T-helper 1 cell treated with Interleukin-12 subunit alpha and Interleukin-12 subunit beta and Interleukin-4 antibody, amounts not matched to agents 30 ng/mL and 1 ng/mL, for 36 hours (primary cell): ENCODE measurements around the gene EDIL3. TPM values are rescaled to one million over a fixed set of nuclear protein-coding genes. Genes with fewer than 3 reads are reported as not detected.

Source experiments
- intact Hi-C: fragments of 100-400 bp; cut with micrococcal nuclease; formaldehyde crosslinking; loops from one replicate; pipeline ENCODE4 v1.15.1; 2024
- total RNA-seq: library from RNA; stranded (reverse); gene quantifications from 2 replicates; pipeline ENCODE4 v1.2.3, GENCODE V29; 2022

The EDIL3 gene
- total RNA-seq, 1 donor from 2014 or later: not detected

DNA sequence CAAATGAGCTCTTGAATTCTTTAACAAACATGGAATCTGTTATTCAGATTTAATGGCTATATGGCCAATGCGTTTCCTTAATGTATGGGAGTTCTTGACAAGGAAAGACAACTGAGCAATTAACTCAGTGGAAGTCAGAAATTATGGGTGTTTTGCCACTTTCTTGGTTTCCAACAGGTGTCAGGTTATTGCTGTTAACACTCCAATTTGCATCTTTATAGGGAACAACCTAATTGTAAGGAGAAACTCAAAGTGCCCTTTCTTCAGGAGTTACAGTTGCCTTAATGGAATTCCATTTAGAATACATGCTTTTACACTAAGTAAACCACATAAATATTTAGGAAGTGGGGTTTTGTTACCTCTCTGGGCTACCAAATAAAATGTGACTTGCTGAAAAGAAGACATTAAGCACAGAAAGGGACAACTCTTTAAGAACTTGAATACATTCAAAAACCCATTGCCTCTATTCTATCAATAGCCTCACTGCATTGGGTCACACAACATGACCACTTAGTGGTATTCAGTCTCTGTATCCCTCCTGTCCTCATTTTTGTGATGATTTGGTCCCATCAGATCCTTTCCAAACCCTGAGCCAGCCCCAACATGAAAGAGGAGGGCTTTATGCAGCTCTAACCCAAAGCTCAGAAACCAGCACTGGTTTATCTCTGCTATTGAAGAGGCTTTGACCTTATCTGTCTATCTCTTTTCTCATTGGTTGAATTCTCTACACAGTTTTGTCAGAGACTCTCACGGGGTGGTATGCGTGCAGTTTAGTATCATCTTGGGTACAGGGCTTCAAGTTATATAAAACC lies 118.7 kb downstream of the EDIL3 start:
- intact Hi-C loops: no loop called here

GRCh38 chr5:84265130-84265529 lies 119.5 kb downstream of the EDIL3 start:
- intact Hi-C loops: no loop called here

DNA sequence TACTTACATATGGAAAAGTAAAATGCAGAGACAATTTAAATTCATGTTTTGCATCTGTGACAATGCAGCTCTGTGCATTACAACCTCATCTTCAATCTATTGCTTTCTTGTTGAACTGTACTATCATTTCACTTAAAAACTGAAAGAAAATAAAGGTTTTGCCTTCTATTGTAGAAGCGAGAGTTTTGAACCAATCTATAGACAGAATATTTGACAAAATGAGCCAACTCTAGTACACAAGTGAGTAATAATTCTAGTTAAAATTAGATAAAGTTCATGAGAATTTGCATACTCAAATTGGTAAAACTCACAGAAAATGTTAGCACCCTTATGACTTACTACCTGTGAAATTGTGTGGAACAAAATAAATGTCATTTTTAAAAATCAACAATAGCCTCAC lies 123.7 kb downstream of the EDIL3 start:
- intact Hi-C loops: no loop called here

GRCh38 chr5:84260140-84260539 lies 124.5 kb downstream of the EDIL3 start:
- intact Hi-C loops: no loop called here

GRCh38 chr5:84259283-84260045 lies 125.2 kb downstream of the EDIL3 start:
- intact Hi-C loops: no loop called here

DNA sequence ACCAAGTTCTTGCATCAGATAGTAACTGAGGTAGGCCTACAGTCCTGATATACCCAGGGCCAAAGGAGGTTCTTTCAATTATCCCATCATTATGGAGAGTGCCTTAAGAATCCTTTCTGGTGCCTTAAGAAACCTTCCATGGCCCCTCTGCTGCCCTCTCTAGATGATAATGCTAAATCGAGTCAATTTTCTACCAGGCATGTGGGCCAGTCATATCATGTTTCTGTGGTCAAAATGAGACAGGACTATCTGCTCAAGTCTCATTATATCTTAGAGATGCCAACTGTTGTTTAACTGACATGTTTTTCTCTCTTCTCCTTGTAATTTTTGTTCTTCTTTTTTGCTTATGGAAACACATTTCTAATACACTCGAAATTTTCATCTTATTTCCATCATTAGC lies 127.6 kb downstream of the EDIL3 start:
- intact Hi-C loops: no loop called here

GRCh38 chr5:84255315-84255714 lies 129.4 kb downstream of the EDIL3 start:
- intact Hi-C loops: loop anchor here (1.0 kb wide), 1 partner anchor 537 kb away; no protein-coding TSS in a partner anchor

GRCh38 chr5:84253946-84254345 lies 130.7 kb downstream of the EDIL3 start:
- intact Hi-C loops: no loop called here

- intact Hi-C loops: no loop called here
Measured at GRCh38 chr5:84251503-84251902, 133.2 kb downstream of the EDIL3 start.

- intact Hi-C loops: no loop called here
Measured at GRCh38 chr5:84249918-84250630, 134.6 kb downstream of the EDIL3 start.

- intact Hi-C loops: no loop called here
Measured at GRCh38 chr5:84248013-84248412, 136.7 kb downstream of the EDIL3 start.

DNA sequence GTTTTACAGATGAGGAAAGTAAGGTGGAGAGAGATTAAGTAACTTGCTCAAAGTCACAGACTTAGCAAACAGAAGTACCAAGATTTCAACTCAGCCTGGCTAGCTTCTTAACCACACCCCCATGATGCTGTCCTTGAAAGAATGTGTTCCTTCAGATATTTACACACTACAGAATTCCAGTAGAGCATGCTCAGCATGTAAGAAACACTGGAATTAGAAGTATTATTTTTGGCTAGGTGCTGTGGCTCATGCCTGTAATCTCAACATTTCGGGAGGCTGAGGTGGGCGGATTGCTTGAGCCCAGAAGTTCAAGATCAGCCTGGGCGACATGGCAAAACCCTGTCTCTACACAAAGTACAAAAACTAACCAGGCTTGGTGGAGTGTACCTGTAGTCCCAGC lies 142.4 kb downstream of the EDIL3 start:
- intact Hi-C loops: no loop called here

- intact Hi-C loops: no loop called here
Measured at GRCh38 chr5:84239494-84239893, 145.2 kb downstream of the EDIL3 start.

- intact Hi-C loops: no loop called here
Measured at GRCh38 chr5:84237126-84237525, 147.6 kb downstream of the EDIL3 start.

GRCh38 chr5:84231433-84231832 lies 153.2 kb downstream of the EDIL3 start:
- intact Hi-C loops: no loop called here

DNA sequence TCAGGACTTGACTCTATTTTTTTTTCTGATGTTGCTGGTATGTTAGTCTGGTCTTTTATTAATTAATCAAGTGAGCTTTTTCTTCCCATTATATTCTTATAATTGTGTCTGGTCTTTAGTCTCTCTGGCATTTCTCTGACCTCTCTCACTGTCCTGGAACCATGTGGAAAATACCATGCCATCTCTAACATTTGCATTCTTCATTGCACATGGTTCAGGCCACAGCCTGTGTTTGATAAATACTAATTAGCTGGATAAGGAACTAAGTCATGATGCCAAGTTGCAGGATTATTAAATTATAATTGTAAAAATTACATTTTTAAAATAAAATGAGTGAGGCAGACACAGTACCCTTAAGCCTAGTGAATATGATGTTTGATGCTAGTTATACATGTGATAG lies 155.6 kb downstream of the EDIL3 start:
- intact Hi-C loops: no loop called here

DNA sequence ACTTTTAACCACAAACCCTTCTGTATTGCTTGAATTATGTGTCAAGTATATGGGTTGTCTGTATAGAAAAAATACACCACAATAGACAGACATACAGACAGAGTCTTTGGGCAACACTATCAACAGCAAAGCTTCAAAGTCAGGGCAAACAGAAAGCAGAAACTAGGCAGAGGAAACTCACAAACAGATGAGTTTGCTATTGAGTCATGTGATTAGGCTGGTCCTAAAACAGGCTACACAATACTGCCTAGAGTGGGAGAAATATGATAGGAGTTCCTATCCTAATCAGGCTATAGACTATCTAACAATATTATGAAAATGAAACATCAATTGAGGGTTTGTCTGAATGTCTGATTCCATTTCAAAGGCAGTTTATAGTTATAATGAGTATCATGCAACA lies 156.4 kb downstream of the EDIL3 start:
- intact Hi-C loops: no loop called here

GRCh38 chr5:84227236-84227635 lies 157.4 kb downstream of the EDIL3 start:
- intact Hi-C loops: no loop called here

DNA sequence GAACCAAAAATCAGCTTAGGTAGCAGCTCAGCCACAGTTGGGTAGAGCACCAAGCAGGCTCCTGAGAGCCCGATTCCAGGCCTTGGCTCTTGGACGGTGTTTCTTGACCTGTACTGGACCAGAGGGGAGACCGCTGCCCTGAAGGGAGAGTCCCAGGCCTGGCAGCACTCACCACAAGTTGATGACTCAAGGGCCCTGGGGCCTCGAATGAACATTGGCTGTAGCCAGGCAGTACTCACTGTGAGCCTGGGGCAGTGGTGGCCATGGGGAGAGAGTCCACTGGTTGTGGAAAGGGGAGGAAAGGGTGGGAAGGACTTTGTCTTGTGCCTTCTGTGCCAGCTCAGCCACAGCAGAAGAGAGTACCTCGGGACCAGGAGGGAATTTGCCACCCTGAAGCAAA lies 166.1 kb downstream of the EDIL3 start:
- intact Hi-C loops: no loop called here

DNA sequence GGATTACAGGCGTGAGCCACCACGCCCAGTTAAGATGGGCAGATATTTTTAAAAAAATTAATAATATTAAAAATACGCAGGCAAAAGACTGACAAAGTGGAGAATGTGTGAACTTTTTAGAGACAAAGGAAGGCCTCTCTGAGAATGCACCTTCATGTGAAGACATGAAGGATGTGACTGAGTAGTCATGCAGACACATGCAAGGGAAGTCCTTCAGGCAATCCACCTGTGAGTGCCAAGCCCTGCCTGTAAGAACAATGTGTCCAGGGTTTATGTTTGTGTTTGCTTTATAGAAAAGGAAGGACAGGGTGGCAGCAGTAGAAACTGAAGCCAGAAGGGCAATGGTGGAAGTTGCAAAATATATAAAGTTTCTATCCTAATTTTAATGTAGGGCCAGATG lies 169.2 kb downstream of the EDIL3 start:
- intact Hi-C loops: no loop called here

DNA sequence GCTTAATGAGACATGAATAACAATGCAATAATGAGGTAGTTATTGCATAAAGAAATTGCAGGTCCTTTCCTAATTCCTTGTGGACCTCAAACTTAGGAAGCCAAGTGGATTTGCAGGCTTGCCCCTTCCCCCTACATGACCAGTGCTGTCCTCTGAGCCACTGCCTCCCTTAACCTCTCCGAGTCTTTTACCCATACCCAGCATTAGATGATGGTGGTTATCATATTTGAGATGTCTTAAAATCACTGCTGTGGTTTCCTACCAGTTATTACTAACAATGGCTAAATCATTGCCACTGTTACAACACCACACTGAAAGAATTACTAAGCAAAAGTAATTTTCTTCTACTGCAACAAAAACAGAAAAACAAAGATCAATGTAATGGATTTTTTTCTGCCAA lies 170.8 kb downstream of the EDIL3 start:
- intact Hi-C loops: no loop called here

GRCh38 chr5:84213212-84213611 lies 171.5 kb downstream of the EDIL3 start:
- intact Hi-C loops: no loop called here
